ENCODE data around the gene MACROD2.

GRCh38 chr20:14986656-14987055 is 991.3 kb downstream of the MACROD2 start:
- no peak for TF ChIP-seq RAD21 (IDR thresholded peaks at IDR 0.05)
- no peak for TF ChIP-seq REST (IDR thresholded peaks at IDR 0.05)
- TF ChIP-seq, protein P1, sequence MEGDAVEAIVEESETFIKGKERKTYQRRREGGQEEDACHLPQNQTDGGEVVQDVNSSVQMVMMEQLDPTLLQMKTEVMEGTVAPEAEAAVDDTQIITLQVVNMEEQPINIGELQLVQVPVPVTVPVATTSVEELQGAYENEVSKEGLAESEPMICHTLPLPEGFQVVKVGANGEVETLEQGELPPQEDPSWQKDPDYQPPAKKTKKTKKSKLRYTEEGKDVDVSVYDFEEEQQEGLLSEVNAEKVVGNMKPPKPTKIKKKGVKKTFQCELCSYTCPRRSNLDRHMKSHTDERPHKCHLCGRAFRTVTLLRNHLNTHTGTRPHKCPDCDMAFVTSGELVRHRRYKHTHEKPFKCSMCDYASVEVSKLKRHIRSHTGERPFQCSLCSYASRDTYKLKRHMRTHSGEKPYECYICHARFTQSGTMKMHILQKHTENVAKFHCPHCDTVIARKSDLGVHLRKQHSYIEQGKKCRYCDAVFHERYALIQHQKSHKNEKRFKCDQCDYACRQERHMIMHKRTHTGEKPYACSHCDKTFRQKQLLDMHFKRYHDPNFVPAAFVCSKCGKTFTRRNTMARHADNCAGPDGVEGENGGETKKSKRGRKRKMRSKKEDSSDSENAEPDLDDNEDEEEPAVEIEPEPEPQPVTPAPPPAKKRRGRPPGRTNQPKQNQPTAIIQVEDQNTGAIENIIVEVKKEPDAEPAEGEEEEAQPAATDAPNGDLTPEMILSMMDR (IDR thresholded peaks at IDR 0.05; ENCODE audit: low read depth, low read length, missing input control): no peak
- no peak for TF ChIP-seq TAF1 (conservative IDR thresholded peaks at IDR 0.05)
- TF ChIP-seq ZBTB33 (IDR thresholded peaks at IDR 0.05): no peak

Measured in liver (tissue), 3 donors.